ENCODE results near the gene NEIL1.

The NEIL1 gene

GRCh38 chr15:75397494-75397893 is 50.7 kb downstream of the NEIL1 start:
- DNase-seq, result no peak

- DNase-seq, result no peak
These were observed 57.1 kb downstream of the NEIL1 start for GRCh38 chr15:75403892-75404291.

All from NCI-H2029 treated with DMSO at 0.1 percent for 48 hours (cell line).